ENCODE results near the gene AARS2.

Gene AARS2

DNA sequence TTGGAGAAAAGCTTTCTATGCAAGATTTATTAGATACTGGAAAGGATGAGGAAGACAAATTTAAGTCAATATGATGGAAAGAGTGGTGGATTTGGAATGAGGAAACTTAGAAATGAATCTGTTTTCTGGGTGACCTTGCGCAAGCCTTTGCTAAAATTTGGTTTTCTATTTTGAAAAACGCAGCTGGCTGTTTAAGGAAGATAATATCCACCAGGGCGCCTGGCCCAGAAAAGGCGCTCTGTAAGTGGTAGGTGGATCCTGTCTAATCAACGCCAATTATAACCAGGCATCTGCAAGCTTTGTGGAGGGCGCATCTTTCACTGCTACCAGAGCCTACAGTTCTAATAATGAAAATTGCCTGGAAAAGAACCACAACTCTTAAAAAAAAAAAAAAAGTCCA is 28.9 kb upstream of the AARS2 start:
- no peaks in the 10 kb centered on the region for H3K36me3 ChIP-seq
- H3K27me3 ChIP-seq, result peaks cover 77% of the 10 kb centered on the region
- H3K4me3 ChIP-seq (ENCODE audit: low read depth in 1 of 2, low read length in 1 of 2), result no peak overlapping the region
- no peak for TF ChIP-seq CTCF (IDR thresholded peaks at IDR 0.05)
- no peak overlapping the region for H3K27ac ChIP-seq
- H3K4me1 ChIP-seq (ENCODE audit: control insufficient read depth in 1 of 2, insufficient read depth in 1 of 2, low read depth in 1 of 2, low read length in 1 of 2), result no peaks in the 10 kb centered on the region
- H3K9me3 ChIP-seq, result no peaks in the 10 kb centered on the region

- Histone ChIP-seq H3K27ac (no peak overlapping the region), H3K4me1 (ENCODE audit: control insufficient read depth in 1 of 2, insufficient read depth in 1 of 2, low read depth in 1 of 2, low read length in 1 of 2) (no peaks in the 10 kb centered on the region), H3K36me3 (no peaks in the 10 kb centered on the region), H3K9me3 (no peaks in the 10 kb centered on the region), H3K4me3 (ENCODE audit: low read depth in 1 of 2, low read length in 1 of 2) (no peak overlapping the region), H3K27me3 (peaks cover 70% of the 10 kb centered on the region)
- no peak for TF ChIP-seq CTCF (IDR thresholded peaks at IDR 0.05)
Observed at GRCh38 chr6:44341095-44341890, 28.1 kb upstream of the AARS2 start.

- no peak overlapping the region for H3K4me3 ChIP-seq (ENCODE audit: low read depth in 1 of 2, low read length in 1 of 2)
- H3K9me3 ChIP-seq, result no peaks in the 10 kb centered on the region
- H3K27ac ChIP-seq, result no peak overlapping the region
- TF ChIP-seq CTCF (IDR thresholded peaks at IDR 0.05), result no peak
- H3K27me3 ChIP-seq, result peaks cover 57% of the 10 kb centered on the region
- H3K4me1 ChIP-seq (ENCODE audit: control insufficient read depth in 1 of 2, insufficient read depth in 1 of 2, low read depth in 1 of 2, low read length in 1 of 2), result no peaks in the 10 kb centered on the region
- no peaks in the 10 kb centered on the region for H3K36me3 ChIP-seq
Observed at GRCh38 chr6:44339763-44340625, 26.8 kb upstream of the AARS2 start.

DNA sequence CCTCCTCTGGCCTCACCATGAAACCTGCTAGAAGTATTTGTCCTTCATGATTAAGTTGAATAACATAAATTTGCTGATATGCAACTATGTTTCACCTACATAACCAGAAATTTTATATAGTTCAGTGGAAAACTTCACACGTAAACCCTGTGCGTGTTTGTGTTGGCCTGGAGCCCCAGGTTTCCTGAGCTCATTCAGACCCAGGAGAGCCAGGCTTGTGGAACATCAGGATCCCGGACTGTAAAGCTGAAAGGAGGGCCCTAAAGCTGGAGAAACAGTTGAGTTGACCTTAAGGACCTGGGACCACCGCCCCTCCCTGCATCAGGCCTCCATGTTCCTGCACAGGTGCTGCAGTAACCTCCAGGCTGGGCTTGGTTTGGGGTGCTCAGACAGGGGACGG is 26.2 kb upstream of the AARS2 start:
- no peak for TF ChIP-seq CTCF (IDR thresholded peaks at IDR 0.05)
- no peaks in the 10 kb centered on the region for H3K36me3 ChIP-seq
- peaks cover 50% of the 10 kb centered on the region for H3K27me3 ChIP-seq

GRCh38 chr6:44338228-44339122 is 25.3 kb upstream of the AARS2 start:
- Histone ChIP-seq H3K27ac (no peak overlapping the region), H3K4me3 (ENCODE audit: low read depth in 1 of 2, low read length in 1 of 2) (no peak overlapping the region), H3K36me3 (no peaks in the 10 kb centered on the region), H3K9me3 (no peaks in the 10 kb centered on the region), H3K4me1 (ENCODE audit: control insufficient read depth in 1 of 2, insufficient read depth in 1 of 2, low read depth in 1 of 2, low read length in 1 of 2) (peaks cover 13% of the 10 kb centered on the region in 2 experiments), H3K27me3 (peaks cover 42% of the 10 kb centered on the region)
- TF ChIP-seq CTCF (IDR thresholded peaks at IDR 0.05), result peak; percentile 83

More for the DNA sequence above, 26.2 kb upstream of the AARS2 start:
- Histone ChIP-seq H3K4me3 (ENCODE audit: low read depth in 1 of 2, low read length in 1 of 2) (no peak overlapping the region), H3K9me3 (no peaks in the 10 kb centered on the region), H3K27ac (no peak overlapping the region), H3K4me1 (ENCODE audit: control insufficient read depth in 1 of 2, insufficient read depth in 1 of 2, low read depth in 1 of 2, low read length in 1 of 2) (peaks cover 4% of the 10 kb centered on the region in 2 experiments)

Measured in neutrophil (primary cell).